Tibial nerve (tissue), 4 donors: Measurements from ENCODE around the gene SLC4A3. TPM values are rescaled to one million over a fixed set of nuclear protein-coding genes. Genes with fewer than 3 reads are reported as not detected.

Source experiments
- DNase-seq, 2 donors: peaks; one replicate each; pipeline ENCODE4 v3.0.0-alpha.2; 2019; ENCODE audit warnings: low spot score in 2 of 2
- H3K27ac ChIP-seq, 4 donors: fragments of 200-600 bp; sonication (generic) in 3 of 4; one replicate each; pipeline ENCODE4 v1.5.1; 2017 to 2019; ENCODE audit warnings: mild to moderate bottlenecking in 1 of 4
- H3K27me3 ChIP-seq, 2 donors: fragments of 200-600 bp; sonication (generic) in 1 of 2; one replicate each; pipeline versions ENCODE4 v1.5.1 to v1.6.0; 2017 to 2019
- H3K36me3 ChIP-seq, 3 donors: fragments of 200-600 bp; sonication (generic); one replicate each; pipeline ENCODE4 v1.5.1; 2018 to 2019
- H3K4me1 ChIP-seq, 4 donors: fragments of 200-600 bp; sonication (generic) in 3 of 4; one replicate each; pipeline ENCODE4 v1.5.1; 2017 to 2019
- H3K4me3 ChIP-seq, 4 donors: fragments of 200-600 bp; sonication (generic) in 3 of 4; one replicate each; pipeline ENCODE4 v1.5.1; 2017 to 2019; ENCODE audit warnings: mild to moderate bottlenecking in 1 of 4, moderate library complexity in 1 of 4
- H3K9me3 ChIP-seq, 4 donors: fragments of 200-600 bp; sonication (generic) in 3 of 4; one replicate each; pipeline ENCODE4 v1.5.1; 2017 to 2019
- EP300 ChIP-seq, 2 donors: sonication (generic); formaldehyde crosslinking; IDR thresholded peaks; one replicate each; pipeline ENCODE4 v1.6.1; 2017; ENCODE audit warnings: antibody characterized with exemption in 2 of 2, mild to moderate bottlenecking in 1 of 2
- POLR2A ChIP-seq, 2 donors: fragments of 450-650 bp; IDR thresholded peaks; one replicate each; pipeline ENCODE4 v1.6.1; 2017; ENCODE audit warnings: antibody characterized with exemption in 2 of 2, mild to moderate bottlenecking in 2 of 2, moderate library complexity in 2 of 2
- WGBS, 2 donors: methylation state at CpG; one replicate each; pipeline ENCODE4 v1.1.5; 2018; 5-methylcytosine and 5-hydroxymethylcytosine counted together
- total RNA-seq, 4 donors: library from RNA; depleted of rRNA; stranded (reverse); fragments of >200 nt; gene quantifications; one replicate each; pipeline ENCODE4 v1.1.0, GENCODE V29; 2016
- TF ChIP-seq, protein P1 (sequence below), 5 experiments: fragments of 200-600 bp in 3 of 5; fragments of 450-650 bp in 2 of 5; sonication (generic) in 3 of 5; IDR thresholded peaks; one replicate each; pipeline ENCODE4 v1.5.1; 2016 to 2019; ENCODE audit warnings: antibody characterized with exemption in 5 of 5, mild to moderate bottlenecking in 3 of 5, moderate library complexity in 2 of 5

Gene SLC4A3, protein sequence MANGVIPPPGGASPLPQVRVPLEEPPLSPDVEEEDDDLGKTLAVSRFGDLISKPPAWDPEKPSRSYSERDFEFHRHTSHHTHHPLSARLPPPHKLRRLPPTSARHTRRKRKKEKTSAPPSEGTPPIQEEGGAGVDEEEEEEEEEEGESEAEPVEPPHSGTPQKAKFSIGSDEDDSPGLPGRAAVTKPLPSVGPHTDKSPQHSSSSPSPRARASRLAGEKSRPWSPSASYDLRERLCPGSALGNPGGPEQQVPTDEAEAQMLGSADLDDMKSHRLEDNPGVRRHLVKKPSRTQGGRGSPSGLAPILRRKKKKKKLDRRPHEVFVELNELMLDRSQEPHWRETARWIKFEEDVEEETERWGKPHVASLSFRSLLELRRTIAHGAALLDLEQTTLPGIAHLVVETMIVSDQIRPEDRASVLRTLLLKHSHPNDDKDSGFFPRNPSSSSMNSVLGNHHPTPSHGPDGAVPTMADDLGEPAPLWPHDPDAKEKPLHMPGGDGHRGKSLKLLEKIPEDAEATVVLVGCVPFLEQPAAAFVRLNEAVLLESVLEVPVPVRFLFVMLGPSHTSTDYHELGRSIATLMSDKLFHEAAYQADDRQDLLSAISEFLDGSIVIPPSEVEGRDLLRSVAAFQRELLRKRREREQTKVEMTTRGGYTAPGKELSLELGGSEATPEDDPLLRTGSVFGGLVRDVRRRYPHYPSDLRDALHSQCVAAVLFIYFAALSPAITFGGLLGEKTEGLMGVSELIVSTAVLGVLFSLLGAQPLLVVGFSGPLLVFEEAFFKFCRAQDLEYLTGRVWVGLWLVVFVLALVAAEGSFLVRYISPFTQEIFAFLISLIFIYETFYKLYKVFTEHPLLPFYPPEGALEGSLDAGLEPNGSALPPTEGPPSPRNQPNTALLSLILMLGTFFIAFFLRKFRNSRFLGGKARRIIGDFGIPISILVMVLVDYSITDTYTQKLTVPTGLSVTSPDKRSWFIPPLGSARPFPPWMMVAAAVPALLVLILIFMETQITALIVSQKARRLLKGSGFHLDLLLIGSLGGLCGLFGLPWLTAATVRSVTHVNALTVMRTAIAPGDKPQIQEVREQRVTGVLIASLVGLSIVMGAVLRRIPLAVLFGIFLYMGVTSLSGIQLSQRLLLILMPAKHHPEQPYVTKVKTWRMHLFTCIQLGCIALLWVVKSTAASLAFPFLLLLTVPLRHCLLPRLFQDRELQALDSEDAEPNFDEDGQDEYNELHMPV
- 1 to 10 TPM; 1.3 to 5.1 (median 3.4) TPM for total RNA-seq

DNA sequence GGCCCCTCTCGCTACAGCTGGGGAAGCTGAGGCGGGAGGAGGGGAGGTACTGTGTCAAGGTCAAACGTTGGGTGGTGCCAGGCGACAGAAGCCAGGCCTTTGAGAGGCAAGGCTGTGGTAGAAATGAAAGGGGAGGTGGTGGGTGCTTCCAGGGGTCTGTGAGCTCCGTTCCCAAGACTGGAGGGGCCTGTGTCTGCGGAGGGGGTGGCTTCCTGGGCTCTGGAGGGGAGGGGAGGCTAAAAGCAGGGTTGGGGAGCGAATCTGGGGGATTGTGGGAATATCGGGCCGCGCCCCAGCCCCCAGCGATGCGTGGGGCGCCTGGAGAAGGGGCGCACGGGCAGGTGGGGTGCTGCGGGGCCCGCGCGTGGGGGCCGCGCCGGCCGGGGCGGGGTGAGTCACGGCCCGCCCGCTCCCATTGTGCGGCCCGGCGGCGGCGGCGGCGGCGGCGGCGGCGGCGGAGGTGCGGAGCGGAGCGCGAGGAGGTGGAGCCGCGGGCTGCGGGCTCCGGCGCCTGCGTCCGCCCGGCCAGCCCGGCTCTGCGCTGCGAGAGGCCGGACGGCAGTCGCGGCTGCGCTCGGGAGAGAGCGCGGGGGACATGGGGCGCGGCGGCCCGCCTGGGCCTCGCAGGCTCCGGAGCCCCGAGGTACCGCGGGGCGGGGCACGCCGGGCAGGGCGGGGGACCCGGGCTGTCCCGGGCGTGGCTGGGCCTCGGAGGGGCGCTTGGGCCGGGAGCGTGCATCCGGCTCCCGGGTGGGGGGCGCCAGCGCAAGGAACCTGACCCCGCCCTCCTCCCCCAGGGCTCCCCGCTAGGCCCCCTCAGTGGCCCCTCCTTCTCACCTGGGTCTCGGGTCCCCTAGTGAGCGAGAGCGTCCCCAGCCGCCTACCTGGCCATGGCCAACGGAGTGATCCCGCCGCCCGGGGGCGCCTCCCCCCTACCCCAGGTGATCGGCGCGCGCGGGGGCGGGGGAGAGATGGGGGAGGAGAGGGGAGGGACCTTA, at the start of gene SLC4A3:
Gene SLC4A3, plus strand, starts transcription at position 528 of the 998 bp plus-strand sequence. Its CDS starts 363 bp downstream, at position 891.
- H3K4me3 ChIP-seq = peak within 1 kb of the TSS; percentile 40 to 60 (median 46)
- H3K4me1 ChIP-seq = peaks cover 0 to 12% (median 2%) of the 10 kb centered on the region in 4 donors
- H3K36me3 ChIP-seq = peaks cover 0 to 6% (median 0%) of the 10 kb centered on the region in 3 donors
- 5 to 11% methylated on average over 23 to 68 of the region's 103 CpGs for WGBS, 2 donors
- H3K27me3 ChIP-seq = peaks cover 0 to 11% of the 10 kb centered on the region in 2 donors
- no peaks in the 10 kb centered on the region for H3K9me3 ChIP-seq
- peak within 1 kb of the TSS in 1 of 4 donors; percentile 61 for H3K27ac ChIP-seq
- TF ChIP-seq, protein P1, sequence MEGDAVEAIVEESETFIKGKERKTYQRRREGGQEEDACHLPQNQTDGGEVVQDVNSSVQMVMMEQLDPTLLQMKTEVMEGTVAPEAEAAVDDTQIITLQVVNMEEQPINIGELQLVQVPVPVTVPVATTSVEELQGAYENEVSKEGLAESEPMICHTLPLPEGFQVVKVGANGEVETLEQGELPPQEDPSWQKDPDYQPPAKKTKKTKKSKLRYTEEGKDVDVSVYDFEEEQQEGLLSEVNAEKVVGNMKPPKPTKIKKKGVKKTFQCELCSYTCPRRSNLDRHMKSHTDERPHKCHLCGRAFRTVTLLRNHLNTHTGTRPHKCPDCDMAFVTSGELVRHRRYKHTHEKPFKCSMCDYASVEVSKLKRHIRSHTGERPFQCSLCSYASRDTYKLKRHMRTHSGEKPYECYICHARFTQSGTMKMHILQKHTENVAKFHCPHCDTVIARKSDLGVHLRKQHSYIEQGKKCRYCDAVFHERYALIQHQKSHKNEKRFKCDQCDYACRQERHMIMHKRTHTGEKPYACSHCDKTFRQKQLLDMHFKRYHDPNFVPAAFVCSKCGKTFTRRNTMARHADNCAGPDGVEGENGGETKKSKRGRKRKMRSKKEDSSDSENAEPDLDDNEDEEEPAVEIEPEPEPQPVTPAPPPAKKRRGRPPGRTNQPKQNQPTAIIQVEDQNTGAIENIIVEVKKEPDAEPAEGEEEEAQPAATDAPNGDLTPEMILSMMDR (IDR thresholded peaks at IDR 0.05) = no peak
- TF ChIP-seq EP300 (IDR thresholded peaks at IDR 0.05) (no peak), POLR2A (IDR thresholded peaks at IDR 0.05) (no peak)
- no peak for DNase-seq

DNA sequence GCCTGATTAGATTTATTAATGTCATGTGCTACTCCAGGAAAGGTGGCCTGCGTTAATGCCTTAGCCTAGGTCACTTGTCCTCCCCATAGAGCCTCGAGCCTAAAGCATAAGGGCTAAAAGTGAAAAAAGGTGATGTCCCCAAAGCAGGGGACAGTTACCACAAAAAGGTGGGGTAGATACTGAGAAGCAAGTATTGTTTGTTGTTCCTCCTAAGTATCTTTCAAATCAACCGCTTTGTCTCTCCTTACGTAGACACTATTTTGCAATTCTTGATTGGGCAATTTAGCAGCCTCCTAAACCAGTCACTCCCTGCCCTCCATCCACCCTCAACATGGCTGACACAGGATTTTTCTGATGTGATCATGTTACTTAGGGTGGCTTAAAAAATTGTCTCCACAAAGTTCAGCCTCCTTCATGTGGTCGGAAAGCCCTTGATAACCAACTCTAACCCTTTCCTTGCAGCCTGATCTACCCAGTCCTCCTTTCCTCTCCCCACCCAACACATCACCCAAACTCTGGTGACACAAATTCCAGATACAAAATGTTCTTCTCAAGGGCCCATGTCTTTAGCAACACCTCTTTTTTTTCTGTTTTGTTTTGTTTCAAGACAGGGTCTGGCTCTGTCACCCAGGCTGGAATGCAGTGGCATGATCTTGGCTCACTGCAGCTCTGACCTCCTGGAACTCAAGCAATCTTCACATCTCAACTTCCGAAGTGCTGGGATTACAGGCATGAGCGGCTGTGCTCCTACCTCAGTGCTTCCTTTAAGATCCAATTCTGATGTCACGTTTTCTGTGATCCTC, 48.4 kb upstream of the SLC4A3 start:
- Histone ChIP-seq H3K36me3 (no peaks in the 10 kb centered on the region), H3K9me3 (no peaks in the 10 kb centered on the region), H3K27ac (no peak overlapping the region), H3K27me3 (peaks cover 0 to 27% of the 10 kb centered on the region in 2 donors), H3K4me3 (no peak overlapping the region), H3K4me1 (peaks cover 0 to 4% (median 0%) of the 10 kb centered on the region in 4 donors)
- no peak for DNase-seq
- TF ChIP-seq, protein P1 (IDR thresholded peaks at IDR 0.05) = no peak
- TF ChIP-seq EP300 (IDR thresholded peaks at IDR 0.05) = no peak
- no peak for TF ChIP-seq POLR2A (IDR thresholded peaks at IDR 0.05)
- 66 to 69% methylated on average over 8 of the region's 8 CpGs for WGBS, 2 donors

DNA sequence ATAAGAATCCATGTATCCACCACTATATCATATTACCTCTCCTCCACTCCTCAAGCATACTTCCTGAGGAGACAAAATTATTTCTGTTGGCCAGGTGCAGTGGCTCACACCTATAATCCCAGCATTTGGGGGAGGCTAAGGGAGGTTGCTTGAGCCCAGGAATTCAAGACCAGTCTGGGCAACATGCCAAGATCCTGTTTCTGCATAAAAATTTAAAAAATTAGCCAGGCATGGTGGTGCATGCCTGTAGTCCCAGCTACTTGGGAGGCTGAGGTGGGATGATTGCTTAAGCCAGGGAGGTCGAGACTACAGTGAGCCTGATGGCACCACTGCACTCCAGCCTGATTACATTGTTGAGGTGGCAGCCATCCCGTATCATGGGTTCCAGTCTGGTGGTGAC, 46.1 kb upstream of the SLC4A3 start:
- no peak for DNase-seq
- TF ChIP-seq POLR2A (IDR thresholded peaks at IDR 0.05) = no peak
- TF ChIP-seq, protein P1 (IDR thresholded peaks at IDR 0.05) = no peak
- TF ChIP-seq EP300 (IDR thresholded peaks at IDR 0.05) = no peak
- Histone ChIP-seq H3K9me3 (no peaks in the 10 kb centered on the region), H3K27ac (no peak overlapping the region), H3K4me3 (no peak overlapping the region), H3K27me3 (peaks cover 0 to 19% of the 10 kb centered on the region in 2 donors), H3K4me1 (peaks cover 0 to 4% (median 0%) of the 10 kb centered on the region in 4 donors), H3K36me3 (no peaks in the 10 kb centered on the region)
- WGBS, 2 donors = 79 to 100% methylated on average over 2 of the region's 2 CpGs

DNA sequence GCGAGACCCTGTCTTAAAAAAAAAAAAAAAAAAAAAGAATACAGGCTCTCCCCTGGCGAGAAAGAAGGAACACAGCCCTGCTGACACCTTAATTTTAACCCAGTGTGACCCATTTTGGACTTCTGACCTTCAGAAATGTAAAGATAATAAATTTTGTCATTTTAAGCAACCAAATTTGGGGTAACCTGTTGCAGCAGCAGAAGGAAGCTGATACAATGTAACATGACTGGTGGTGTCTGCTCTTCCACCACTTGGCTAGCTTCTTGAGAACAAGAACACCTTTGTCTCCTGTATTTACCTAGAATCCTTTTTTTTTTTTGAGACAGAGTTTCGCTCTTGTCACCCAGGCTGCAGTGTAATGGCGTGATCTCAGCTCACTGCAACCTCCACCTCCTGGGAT, 36.3 kb upstream of the SLC4A3 start:
- no peak for DNase-seq
- H3K27me3 ChIP-seq = no peaks in the 10 kb centered on the region
- H3K27ac ChIP-seq = no peak overlapping the region
- no peak for TF ChIP-seq POLR2A (IDR thresholded peaks at IDR 0.05)
- TF ChIP-seq, protein P1 (IDR thresholded peaks at IDR 0.05) = no peak
- TF ChIP-seq EP300 (IDR thresholded peaks at IDR 0.05) = no peak
- peaks cover 0 to 11% (median 5%) of the 10 kb centered on the region in 4 donors for H3K4me1 ChIP-seq
- H3K9me3 ChIP-seq = no peaks in the 10 kb centered on the region
- H3K4me3 ChIP-seq = no peak overlapping the region
- 63 to 69% methylated on average over 4 of the region's 4 CpGs for WGBS, 2 donors
- no peaks in the 10 kb centered on the region for H3K36me3 ChIP-seq
